ENCODE measurements around the gene CUL7. TPM values are rescaled to one million over a fixed set of nuclear protein-coding genes. Genes with fewer than 3 reads are reported as not detected.

The CUL7 gene
- total RNA-seq, 2 donors from 2014 or later = 14.9 to 15.3 TPM

DNA sequence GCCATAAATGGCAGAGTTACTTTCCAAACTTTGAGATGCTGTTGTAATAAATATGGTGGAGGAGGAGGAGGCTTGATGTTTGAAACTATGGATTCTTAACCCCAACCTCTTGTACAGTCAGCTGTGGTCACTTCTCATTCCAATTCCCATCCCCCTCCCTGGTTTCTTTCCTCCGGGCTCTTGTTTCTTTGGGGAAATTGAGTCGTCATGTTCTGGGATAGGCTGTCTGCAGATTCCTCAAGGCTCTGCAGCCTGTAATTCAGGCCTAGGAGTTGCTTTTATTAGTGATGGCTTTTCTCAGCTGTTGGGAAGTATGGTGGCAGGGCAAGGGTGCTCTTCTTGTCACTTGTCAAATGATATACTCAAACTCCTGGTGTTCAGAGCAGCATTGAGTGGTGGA, 25.0 kb upstream of the CUL7 start:
- DNase-seq (no peak), ATAC-seq (no peak)
- intact Hi-C loops (cut with DNase I, micrococcal nuclease) = loop anchor here in 1 of 2 donors (10.0 kb wide), 1 partner anchor 46 kb away; no protein-coding TSS in a partner anchor

DNA sequence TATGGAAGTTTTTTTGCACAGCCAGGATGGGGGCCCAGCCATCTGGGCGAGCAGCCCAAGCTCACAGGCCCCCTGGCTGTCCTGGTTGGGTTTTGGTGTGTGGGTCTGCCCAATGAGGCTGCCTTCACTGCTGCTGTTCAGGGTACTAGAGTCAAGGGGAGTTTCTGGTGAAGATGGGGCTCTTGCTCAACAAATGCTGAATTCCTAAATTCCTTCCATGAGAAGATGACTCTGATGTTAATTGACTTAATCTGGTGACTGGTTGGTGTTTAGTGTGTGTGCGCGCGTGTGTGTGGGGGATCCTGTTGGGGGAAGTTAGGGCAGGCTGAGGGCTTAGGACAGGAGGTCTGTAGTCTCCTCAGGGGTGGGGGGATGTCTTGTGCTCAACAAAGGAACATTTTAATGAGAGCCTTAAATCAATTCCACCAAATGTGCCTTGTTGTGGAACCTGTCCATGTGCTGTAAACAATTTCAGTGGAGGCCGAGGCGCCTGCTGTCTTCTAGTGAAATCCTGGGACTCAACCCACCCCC, 24.4 kb upstream of the CUL7 start:
- intact Hi-C loops (cut with DNase I, micrococcal nuclease) = loop anchor here in 1 of 2 donors (10.0 kb wide), 1 partner anchor 47 kb away; no protein-coding TSS in a partner anchor
- DNase-seq (no peak), ATAC-seq (no peak)

DNA sequence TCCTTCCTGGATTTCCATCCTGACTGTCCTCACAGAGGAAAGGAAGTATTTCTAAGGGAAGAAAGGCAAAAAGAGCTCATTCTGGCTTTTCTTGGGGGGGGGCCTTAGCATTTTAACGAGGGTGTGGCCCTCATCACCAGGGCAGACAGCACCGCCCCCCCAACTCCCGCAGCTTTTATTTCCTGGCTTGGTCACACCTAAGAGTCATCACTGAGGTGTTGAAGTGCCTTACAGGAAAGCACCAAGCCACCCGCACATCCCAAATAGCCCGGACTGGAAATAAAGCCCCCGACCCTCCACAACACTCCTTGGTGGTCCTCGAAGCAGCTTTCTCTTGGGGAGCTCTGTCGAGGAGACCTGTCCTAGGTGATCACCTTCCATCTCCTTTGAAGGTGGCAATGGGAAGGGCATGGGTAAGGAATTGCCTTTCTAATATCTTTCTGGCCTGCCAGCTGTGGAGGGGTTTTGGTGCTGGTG, 23.7 kb upstream of the CUL7 start:
- no peak for DNase-seq
- ATAC-seq = no peak
- intact Hi-C loops (cut with DNase I, micrococcal nuclease) = loop anchor here in 1 of 2 donors (10.0 kb wide), 1 partner anchor 47 kb away; no protein-coding TSS in a partner anchor

DNA sequence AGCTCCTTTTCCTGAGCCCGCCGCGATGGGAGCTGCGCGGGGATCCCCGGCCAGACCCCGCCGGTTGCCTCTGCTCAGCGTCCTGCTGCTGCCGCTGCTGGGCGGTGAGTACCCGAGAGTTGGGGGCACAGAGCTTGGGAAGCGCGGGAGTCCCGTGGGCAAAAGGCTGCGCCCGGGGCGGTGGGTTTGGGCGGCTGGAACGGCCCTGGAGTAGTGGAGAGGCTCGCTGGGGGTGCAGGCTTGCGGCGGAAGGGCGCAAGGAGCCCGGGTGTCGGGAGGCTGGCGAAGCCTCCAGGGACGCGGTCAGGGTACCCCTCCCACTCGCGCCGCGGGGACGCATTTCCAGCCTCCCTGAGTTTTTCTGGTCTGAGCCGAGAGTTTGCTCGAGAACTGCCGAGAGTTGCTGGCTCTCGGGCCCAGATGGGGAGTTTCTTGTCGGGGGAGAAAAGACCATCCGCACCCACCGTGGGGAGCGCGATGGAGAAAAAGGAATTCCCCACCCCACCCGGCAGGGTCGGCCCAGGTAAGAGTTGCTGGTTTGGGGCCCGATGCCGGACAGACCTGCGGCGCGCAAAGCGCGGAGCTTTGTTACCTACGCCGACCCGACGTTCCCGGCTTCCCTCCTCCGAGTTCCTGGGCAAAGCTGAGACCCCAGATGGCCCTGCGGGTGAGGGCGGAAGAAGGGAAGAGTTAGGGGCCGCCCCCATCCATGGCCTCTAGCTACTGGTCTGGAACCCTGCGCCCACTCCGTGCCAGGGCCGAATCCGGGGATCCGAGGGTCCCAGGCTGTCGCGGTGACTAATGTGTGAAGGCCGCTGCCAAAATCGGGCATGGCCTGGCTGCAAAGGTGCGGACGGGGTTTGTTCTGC, 23.0 kb upstream of the CUL7 start:
- ATAC-seq (peak; percentile 39), DNase-seq (no peak)
- intact Hi-C loops (cut with DNase I, micrococcal nuclease) = loop anchor here in 1 of 2 donors (10.0 kb wide), 1 partner anchor 48 kb away; no protein-coding TSS in a partner anchor

DNA sequence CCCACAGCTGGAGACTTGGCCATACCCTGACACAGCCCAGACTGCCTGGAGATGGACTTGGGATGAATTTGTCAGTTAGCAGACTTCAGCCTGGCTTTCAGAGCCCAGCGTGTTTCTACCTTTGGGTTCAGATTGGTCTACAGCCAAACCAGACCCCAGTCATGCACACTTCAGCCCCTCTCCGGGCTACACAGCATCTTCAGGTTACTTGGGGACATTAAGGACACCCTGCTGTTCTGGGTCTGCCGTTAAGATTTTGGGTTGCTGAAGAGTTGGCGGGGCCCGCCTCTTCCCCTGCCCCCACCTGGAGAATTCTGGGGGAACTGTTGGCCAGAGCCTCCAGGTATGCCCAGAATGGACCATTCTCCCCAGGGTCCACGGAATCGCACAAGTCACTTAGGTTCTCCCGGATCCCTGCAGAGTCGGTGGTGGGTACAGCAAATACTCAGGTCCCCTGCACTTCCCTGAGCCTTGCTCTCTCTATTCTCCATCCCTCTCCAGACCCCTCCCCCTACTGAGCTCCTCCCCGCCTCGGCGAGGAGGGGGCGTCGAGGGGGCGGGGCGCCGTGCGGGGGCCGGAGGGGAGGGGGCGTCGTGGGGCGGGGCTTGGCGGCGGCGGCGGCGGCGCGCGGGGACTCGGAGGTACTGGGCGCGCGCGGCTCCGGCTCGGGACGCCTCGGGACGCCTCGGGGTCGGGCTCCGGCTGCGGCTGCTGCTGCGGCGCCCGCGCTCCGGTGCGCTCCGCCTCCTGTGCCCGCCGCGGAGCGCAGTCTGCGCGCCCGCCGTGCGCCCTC, 22.2 kb upstream of the CUL7 start, which contains the start of gene PTK7:
Gene PTK7, plus strand, starts transcription at position 645 of the 794 bp plus-strand sequence. CDS start 175 bp downstream, outside the sequence.
- peak; percentile 58 for ATAC-seq
- DNase-seq = no peak
- intact Hi-C loops (cut with DNase I, micrococcal nuclease) = loop anchor here in 1 of 2 donors (10.0 kb wide), 1 partner anchor 49 kb away; no protein-coding TSS in a partner anchor

DNA sequence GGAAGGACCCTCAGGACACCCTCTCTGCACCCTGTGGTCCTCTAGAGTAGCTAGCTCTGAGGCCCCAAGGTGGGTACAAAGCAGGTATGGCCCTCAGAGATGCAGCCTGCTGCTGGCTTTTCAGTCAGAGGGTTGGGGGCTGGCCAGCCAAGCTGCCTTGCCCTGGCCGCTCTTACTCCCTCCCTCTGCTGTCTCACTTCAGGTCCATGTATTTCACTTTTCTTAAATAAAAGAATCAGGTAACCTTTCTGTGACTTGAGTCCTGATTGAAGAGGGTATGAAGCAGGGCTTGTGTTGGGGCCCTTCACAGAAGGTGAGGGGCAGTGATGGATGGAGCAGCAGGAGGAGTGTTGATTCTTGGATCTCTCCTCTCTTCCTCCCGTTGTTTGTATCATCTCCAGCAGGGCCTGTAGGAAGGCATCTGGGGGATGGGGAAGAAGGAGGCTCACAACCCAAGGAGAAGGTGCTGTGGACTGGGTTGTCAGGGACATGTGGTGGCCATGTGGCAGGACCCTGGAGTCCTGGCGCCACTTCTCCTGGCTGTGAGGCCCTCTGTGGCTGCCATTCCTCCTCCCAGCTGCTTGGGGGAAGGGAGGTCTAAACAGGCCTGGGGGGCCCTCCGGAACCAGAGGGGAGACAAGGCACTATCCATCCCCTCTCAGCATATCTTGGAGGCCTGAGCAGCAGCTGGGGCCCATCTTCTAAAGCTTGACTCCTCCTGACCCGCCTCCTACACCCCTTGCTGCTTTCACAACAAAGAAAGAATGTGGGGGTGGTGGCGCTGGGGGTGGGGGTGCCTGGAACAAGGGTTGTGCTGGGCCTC, 21.4 kb upstream of the CUL7 start:
- ATAC-seq = peak; percentile 12
- DNase-seq = no peak
- intact Hi-C loops (cut with DNase I, micrococcal nuclease) = loop anchor here in 1 of 2 donors (10.0 kb wide), 1 partner anchor 50 kb away; no protein-coding TSS in a partner anchor

DNA sequence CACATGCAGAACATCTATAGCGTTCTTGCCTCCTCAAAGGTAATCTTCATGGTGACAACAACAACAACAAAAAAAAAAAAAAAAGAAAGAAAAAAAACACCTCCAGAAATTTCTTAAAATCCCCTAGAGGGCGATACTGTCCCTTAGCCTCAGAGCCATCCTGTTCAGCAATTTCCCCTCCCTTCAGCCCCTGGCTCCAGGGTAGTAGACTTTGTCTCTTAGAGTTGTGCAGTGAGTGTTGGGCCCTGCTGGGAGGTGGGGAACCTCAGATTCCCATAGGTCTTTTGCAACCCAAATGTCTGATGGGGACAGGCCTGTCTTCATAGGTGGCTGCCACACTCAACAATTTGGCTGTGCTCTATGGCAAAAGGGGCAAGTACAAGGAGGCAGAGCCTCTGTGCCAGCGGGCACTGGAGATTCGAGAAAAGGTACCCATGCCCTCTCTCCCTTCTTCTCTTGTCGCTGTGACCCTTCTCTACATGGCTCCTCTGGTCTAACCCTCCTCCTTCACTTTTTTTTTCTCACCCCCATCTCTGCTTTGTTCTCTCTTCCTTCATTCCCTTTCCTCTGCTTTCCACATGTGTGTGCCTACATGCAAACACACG, 16.5 kb upstream of the CUL7 start:
- intact Hi-C loops (cut with DNase I, micrococcal nuclease) = loop anchor here in 1 of 2 donors (10.0 kb wide), 1 partner anchor 55 kb away; no protein-coding TSS in a partner anchor
- DNase-seq (no peak), ATAC-seq (peak; percentile 64)

DNA sequence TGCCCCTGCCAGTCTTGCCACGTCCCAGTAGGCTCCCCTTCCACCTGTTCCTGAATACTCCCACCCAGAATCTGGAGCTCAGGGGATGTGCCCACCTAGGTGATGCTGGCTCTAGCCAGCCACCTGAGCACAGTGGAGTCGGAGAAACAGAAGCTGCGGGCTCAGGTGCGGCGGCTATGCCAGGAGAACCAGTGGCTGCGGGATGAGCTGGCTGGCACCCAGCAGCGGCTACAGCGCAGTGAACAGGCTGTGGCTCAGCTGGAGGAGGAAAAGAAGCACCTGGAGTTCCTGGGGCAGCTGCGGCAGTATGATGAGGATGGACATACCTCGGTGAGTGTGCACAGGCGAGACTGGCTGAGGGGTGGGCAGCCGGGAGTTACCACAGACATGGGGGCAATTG, 9.2 kb upstream of the CUL7 start:
- ATAC-seq (no peak), DNase-seq (no peak)

DNA sequence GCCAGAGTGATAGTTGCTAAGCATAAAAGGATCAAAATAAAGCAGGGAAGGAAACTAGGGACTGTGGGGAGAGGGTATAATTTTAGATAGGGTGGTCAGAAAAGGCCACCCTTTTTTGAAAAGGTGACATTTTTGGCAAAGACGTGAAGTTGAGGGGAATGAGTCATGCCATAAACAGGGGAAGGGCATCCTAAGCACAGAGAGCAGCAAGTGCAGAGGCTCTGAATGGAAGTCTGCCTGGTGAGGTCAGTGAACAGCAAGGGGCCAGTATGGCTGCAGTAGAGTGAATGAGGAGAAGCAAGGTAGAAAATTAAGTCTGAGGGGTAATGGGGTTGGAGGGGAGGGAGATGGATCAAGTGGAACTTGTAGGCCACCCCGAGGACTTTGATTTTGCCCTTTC, 8.2 kb upstream of the CUL7 start:
- no peak for DNase-seq

More for the DNA sequence above, 9.2 kb upstream of the CUL7 start:
- intact Hi-C loops (cut with DNase I, micrococcal nuclease) = loop anchor here in 1 of 2 donors (10.0 kb wide), 1 partner anchor 72 kb away; no protein-coding TSS in a partner anchor

DNA sequence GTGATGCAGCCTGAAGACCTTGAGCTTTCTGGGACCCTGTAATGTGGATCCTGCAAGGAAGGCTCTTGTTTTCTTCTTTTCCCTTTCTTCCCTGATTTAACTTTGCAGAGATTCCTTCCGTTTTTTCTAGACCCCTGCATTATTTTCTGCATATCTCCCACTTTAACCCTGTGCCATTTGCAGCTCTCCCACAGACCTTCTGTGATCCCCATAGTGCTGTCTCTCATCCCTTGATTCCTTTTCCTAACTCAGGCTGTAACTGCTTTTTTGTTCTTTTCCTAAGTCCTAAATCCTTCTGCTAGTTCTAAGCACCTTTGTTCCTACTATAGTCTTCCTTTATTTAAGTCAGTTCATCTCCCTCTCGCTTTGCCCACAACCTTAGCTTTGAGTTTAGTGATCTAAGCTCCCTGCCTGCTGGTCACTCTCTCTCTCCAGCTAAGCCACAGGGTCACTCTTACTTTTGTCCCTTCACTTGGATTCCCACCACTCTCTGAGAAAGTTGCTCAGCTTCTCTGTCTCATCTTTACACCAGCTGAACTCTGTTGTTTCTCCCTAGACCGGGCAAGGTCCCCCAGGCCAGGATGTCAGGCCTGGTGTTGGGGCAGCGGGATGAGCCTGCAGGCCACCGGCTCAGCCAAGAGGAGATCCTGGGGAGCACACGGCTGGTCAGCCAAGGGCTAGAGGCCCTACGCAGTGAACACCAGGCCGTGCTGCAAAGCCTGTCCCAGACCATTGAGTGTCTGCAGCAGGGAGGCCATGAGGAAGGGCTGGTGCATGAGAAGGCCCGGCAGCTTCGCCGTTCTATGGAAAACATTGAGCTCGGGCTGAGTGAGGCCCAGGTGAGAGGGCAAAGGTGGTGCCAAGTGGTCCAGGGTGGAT, 7.3 kb upstream of the CUL7 start:
- ATAC-seq (peak; percentile 3), DNase-seq (no peak)
- intact Hi-C loops (cut with DNase I, micrococcal nuclease) = loop anchor here in 1 of 2 donors (10.0 kb wide), 1 partner anchor 74 kb away; no protein-coding TSS in a partner anchor

More for the DNA sequence above, 8.2 kb upstream of the CUL7 start:
- intact Hi-C loops (cut with DNase I, micrococcal nuclease) = loop anchor here in 1 of 2 donors (10.0 kb wide), 1 partner anchor 73 kb away; no protein-coding TSS in a partner anchor
- no peak for ATAC-seq

DNA sequence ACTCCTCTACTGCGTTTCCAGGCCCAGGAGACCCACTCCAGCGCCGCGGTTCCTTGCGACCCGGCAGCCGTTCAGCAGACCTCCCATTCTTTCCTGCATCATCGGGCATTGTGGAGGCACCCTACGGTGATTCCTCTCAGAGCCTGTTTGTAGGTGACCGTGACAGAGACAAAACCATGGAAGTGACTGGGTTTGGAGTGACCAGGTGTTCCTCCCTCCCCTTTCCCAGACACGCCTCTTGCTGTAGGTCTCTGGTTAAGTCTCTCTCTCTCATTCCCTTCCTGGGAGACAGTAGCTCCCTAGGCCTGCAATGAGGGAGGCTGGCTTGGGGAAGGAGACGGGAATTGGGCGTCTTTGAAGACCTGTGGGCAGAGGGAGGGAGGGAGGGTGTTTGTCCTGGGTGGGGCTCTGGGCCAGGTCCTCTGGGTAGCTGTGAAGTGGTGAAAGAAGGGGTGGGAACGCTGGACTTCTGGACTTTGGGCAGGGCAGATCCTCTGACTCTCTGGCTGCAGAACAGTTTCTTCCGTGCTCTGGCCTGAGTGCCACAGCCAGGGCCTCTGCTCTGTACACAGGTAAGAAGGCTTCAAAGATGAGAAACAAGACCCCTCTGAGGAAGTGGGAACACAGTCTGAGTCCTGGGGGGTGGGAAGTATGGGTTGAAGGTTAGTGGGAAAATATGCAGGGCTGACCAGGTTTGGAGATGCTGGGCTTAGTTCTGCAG, 6.5 kb upstream of the CUL7 start:
- peak; percentile 82 to 92 for DNase-seq
- intact Hi-C loops (cut with DNase I, micrococcal nuclease) = loop anchor here in 1 of 2 donors (10.0 kb wide), 1 partner anchor 75 kb away; no protein-coding TSS in a partner anchor
- peak; percentile 82 for ATAC-seq

DNA sequence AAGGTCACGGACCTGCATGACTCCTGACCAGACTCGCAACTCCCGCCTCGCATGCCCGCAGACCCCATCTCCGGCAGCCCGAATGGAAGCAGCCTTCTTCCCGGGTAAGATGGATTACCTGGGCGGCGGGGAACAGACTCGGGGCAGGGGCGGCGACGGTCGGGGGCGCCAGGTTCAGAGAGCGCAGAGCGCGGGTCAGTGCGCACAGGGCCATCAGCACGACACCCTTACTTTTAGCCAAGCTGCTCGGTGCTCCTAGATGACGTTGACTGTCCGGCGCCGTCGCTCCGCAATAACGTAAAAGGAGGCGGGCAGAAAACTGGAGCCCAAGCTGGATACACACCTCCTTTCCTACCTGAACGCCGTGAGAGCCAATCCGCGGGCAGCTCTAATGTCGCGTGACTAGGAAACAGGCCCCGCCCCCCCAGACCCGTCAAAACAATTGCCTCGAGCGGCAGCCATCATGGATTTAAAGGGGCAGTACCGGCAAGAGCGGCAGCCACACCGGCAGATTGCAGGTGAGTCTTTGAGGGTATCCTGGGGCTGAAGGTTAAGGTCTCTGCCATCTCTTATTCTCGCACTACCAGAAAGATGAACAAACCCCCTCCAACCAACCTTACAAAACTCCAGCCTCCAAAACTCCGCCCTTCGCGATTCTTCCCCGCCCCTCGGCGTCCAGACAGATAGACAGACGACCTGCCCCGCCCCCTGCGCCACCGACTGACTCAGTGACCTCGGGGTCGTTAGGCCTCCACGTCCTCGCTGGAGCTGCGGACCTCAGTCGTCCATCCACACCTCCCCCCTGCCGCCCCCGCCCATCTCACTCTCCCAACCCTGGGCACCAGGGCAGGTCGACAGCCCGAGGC, 5.8 kb upstream of the CUL7 start, which contains the start of the genes KLC4 and MRPL2:
Gene KLC4, plus strand, starts transcription at position 464 of the 866 bp plus-strand sequence. CDS start 1,705 bp downstream, outside the sequence.
Gene MRPL2, minus strand, starts transcription at position 267 of the 866 bp plus-strand sequence. Its CDS starts 53 bp downstream, at position 214.
- ATAC-seq = peak; percentile 81
- intact Hi-C loops (cut with DNase I, micrococcal nuclease) = loop anchor here in 1 of 2 donors (10.0 kb wide), 1 partner anchor 75 kb away; no protein-coding TSS in a partner anchor
- peak; percentile 98 to 99 for DNase-seq

DNA sequence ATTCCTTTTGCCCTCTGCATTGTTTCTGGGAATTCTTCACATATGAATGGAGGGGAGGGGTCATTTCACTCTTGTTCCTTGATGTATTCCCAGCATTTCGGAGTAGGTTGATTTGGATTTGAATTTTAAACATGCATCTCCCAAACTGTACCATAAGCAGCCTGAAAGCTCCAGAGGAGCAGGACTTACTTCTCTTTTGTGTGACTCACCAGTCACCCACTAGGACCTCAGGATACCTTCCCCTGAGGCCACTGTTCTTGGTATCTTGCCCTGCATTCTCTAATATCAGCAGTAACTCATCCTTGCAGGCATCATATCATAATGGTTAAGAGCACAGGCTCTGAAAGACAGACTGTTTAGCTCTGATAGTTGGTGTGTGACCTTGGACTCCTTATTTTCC, 4.9 kb upstream of the CUL7 start:
- intact Hi-C loops (cut with DNase I, micrococcal nuclease) = no loop called here
- no peak for DNase-seq
- no peak for ATAC-seq

DNA sequence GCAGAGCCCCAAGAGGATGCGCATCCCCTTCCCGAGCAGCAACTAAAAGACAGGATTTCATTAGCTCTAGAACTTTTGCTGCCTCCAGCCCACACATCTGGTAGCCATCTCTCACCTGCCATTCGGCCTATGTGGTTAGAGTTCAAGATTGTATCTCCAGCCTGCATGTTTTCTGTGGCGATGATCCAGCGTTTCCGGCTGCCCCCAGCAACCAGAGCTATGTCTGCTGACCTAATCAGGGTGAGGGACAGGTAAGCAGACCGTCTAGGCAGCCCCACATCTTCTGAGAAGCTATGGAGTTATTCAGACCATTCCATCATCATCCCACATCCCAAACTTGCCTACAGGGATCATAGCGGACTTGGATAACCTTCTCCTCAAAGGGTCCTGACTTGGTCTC, 2.3 kb upstream of the CUL7 start:
- no peak for ATAC-seq
- no peak for DNase-seq
- intact Hi-C loops (cut with DNase I, micrococcal nuclease) = no loop called here
